Measurements from ENCODE around the gene FHL2.
"Not testable (repeated sequence)": the region's sequence is repeated elsewhere in the genome, so short reads cannot be mapped to it uniquely, and the experiment has no call there.

Gene FHL2, protein sequence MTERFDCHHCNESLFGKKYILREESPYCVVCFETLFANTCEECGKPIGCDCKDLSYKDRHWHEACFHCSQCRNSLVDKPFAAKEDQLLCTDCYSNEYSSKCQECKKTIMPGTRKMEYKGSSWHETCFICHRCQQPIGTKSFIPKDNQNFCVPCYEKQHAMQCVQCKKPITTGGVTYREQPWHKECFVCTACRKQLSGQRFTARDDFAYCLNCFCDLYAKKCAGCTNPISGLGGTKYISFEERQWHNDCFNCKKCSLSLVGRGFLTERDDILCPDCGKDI

DNA sequence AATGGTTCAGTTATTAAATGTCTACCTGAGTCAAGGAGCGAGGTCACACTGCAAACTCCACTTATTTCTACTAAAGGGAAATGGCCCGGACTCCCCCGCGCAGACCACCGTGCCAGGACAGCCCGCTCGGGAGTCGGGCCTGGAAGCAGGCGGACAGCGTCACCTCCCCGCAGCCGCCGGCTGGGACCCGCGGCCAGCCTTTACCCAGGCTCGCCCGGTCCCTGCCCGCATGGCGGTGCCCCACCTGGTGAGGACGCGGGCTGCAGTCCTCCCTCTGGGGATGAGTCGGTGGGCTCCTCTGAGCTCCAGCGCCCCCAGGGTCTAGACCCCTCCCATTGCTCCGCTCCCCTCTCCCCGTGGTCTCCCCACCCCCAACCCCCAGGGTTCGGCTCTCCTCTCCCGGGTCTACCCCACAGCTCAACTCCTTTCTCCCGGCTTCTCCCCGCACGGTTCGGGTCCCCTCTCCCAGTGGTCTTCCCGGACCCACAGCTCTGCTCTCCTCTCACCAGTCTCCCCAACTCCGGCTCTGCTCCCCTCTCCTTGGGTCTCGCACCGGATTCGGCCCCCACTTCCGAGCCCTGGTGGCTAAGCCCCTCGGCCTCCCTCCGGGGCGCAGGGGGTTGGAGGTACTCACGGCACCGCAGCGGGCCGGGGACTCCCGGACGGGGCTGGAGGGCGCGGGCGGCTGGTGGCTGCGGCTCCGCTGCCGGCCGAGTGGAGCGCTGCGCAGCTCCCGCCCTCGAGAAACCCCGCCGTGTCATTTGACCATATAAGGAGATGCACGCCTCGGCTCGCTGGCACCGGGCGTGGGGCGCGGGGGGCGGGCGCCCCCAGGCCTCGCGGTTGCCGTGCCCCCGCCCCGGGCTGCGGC is at the start of gene FHL2:
TSS of gene FHL2 (minus strand) at position 716 of the 871 bp plus-strand sequence. CDS start 12,535 bp downstream, outside the sequence.
- no peak for DNase-seq

DNA sequence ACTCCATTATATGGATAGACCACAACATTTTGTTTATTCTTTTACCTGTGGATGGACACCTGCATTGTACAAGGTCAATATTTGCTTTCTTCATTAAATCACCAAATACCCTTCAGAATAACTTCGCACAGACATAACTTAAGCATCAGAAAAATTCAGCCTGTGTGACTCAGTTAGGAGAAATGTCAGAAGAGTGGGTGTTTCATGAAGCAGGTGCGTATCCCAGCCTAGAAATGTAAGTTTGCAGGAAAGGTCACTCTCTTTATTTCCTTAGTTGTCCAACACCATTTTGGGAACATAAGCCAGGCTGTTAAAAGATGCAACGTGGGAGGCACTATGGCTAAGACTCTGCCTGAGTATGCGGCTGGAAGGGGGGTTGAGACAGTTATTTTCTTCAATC is 48.6 kb upstream of the FHL2 start:
- no peak for DNase-seq

GRCh38 chr2:105446501-105446900 is 47.6 kb upstream of the FHL2 start:
- DNase-seq: no peak

- DNase-seq: no peak
Measured at GRCh38 chr2:105445976-105446375, 47.1 kb upstream of the FHL2 start.

- DNase-seq: no peak
Measured at GRCh38 chr2:105445498-105445897, 46.6 kb upstream of the FHL2 start.

DNA sequence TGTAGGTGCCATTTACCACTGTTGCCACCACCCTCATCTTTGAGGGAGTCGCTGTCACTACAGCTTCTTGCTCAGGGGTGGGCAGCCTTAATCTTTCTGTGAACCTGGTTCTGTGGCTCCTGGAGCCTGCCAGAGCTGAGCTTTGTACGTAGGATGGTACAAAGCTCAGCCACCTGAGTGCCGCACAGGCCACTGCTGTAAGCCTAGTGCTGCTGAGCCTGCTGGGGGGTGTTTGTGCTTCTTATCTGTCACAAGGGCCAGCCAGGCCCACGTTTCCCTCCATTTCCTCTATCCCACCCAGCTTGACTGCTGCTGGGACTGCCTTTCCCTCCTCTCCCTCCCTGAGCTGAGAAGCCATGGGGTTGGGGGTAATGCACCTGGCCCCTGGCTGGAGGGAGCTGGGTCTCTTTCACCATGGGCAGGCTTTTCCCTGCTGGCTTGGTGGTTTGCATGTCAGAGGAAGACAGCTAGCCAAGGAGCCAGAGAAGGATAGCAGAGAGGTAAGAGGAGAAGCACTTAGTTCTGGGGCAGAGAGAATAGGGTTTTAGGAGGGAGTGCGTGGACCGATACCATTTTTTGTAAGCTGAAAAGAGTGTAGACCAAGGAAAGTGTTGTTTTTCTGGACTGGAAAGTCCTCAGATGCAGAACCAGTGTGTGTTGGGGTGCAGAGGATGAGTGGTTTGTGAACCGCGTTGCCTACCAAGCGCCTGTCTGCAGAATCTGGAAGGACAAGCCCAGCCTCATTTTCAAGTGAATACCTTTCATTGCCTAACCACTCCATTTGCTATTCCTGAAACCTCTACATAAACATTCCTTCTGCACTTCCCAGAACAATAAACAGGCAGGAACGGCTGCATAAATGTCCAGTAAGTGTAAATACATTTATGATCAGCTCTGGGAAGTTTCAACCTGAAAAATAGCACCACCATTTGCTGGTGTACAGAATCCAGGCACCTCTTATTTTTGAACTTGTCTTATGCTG is 45.1 kb upstream of the FHL2 start:
- no peak for DNase-seq

DNA sequence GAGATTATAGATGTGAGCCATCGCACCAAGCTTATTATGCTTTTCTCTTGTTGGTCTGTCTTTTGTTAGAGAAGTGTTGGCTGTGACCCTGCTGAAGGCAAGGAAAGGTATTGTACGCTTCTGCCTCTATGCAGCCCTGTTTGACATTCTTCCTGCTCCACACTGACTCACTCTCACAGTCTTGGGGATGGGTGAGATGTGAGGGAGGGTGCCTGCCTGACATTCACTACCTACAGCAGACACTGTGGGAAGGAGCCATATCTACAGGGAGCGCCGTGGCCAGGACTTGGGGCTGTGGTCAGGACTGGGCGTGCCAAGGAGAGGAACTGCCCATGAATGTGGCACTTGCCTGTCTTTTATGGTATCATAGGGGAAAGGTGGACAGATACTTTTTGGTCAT is 43.9 kb upstream of the FHL2 start:
- no peak for DNase-seq

- DNase-seq: no peak
Measured at GRCh38 chr2:105442056-105442455, 43.2 kb upstream of the FHL2 start.

- no peak for DNase-seq
Measured at GRCh38 chr2:105439141-105439540, 40.3 kb upstream of the FHL2 start.

- no peak for DNase-seq
Measured at GRCh38 chr2:105438104-105438929, 39.5 kb upstream of the FHL2 start.

DNA sequence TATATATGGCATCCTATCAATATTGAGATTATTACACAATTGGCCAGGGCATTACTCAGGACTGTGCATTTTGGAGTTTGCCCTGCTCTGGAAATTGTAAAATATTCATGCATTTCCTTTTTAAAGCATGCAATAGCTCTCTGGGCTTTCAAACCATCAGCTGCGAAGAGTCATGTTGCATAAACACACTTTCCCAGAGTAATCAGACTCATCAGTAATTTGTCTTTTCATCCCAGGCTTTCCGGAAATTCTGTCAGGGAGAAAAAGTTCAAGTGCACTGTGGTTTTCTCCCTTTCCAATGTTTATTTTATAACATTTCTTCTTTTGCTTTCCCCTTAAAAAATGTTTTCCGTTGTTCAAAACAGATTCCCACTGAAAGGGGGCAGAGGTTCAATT is 38.9 kb upstream of the FHL2 start:
- DNase-seq: no peak

DNA sequence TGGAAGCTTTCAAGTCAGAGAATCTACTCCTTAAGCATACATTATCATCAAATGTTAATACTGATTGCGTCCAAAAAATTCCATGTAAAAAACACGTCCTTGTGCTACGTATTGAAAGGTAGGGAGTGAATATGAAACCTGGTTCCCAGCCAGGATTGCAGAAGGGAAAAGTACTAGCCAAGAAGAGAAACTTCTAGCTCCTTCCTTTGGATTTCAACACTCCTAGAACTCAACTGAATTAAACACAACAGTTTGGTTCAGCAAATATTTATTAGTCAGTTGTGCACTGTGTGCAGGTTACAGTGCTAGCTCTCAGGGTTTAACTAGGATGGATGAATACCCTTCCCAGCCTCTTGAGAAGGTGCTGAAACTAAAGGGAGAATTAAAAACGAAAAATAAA is 33.9 kb upstream of the FHL2 start:
- DNase-seq: no peak

- no peak for DNase-seq
Measured at GRCh38 chr2:105432044-105432399, 33.2 kb upstream of the FHL2 start.

GRCh38 chr2:105431367-105432043 is 32.7 kb upstream of the FHL2 start:
- DNase-seq: no peak

DNA sequence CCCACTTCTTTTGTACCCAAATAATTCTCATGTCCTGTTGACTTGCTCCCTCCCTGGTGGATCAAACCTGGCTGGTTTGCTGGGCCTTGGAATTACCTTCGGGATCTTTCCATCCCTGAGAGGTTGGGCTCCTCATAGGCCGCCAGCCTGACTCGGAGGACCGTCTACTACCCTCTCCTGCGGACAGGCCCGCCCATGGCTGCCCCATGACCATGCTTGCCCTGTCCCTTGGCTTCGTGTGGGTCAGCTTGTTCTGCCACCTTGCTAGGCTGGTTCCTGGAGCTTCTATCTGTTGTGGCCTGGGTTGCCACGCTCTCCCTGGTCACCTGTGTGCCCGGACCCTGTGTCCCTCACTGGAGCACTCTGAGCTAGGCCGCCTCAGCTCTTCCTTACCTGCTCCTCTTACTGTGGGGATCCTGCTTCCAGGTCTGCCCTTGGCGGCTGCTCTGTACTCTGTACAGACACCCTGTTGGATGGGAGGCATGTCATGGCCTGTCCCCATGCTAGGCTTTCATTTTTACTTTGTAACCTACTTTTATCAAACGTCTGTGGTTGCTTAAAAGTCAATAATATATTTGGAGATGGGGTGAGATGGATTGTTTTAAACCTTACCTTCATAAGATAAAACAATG is 29.7 kb upstream of the FHL2 start:
- DNase-seq: no peak

DNA sequence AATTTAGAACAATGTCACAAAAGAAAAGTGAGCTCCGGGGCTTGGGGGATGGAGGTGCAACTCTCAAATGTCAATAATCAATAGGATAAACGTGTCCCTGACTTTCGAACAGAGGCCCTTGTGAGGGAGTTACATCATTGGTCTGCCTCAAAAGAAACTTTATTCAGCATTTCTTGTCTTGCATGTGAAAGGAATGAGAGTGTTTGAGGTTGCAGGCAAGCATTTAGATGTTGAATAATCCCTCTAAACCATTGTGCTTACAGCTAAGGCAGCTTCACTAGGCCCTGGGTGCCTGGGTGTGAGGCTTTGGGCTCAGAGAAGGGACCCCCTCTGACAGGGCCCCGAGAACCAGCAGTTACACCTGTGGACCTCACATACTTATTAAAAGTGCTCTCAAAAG is 28.6 kb upstream of the FHL2 start:
- no peak for DNase-seq

DNA sequence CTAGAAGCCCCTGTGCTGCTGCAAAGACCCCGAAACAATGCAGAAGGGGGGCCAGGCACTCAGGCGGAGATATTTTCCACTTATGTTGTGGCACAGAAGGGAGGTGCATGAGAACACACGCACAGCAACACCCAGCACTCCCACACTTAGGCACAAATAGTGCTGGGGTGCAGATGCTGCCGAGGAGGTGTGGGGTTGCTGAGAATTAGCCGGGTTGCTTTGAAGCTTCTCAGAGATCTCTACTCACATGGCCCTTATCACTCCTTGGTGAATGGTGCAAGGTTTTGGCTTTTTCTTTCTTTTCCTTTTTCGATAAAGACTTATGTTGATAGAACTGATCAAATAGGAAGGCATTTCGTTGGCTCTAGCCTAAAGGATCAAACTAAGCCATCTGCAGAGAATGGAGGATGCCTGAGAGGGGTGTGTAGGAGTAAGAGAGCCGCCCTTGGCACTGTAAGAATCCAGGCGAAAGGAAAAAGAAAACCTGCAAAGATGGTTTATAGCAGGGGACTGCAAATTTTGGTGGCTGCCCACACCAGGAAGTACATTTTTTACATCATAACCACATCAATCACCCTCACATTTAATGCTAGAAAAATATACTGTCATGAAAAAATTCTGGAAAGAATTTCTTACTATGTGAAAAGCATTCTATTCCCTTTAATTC is 27.9 kb upstream of the FHL2 start:
- no peak for DNase-seq

GRCh38 chr2:105425936-105426625 is 27.2 kb upstream of the FHL2 start:
- no peak for DNase-seq

DNA sequence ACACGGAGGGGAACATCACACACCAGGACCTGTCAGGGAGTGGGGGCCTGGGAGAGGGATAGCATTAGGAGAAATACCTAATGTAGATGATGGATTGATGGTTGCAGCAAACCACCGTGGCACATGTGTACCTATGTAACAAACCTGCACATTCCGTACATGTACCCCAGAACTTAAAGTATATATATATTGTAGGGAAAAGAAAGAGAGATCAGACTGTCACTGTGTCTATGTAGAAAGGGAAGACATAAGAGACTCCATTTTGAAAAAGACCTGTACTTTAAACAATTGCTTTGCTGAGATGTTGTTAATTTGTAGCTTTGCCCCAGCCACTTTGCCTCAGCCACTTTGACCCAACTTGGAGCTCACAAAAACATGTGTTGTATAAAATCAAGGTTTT is 26.0 kb upstream of the FHL2 start:
- not testable (repeated sequence) for DNase-seq

- DNase-seq: no peak
Measured at GRCh38 chr2:105422801-105423200, 23.9 kb upstream of the FHL2 start.
